Stimulated activated CD4-positive, alpha-beta T cell treated with anti-CD3 and anti-CD28 coated beads, Interleukin-15, amount 100 ng/mL, for 48 hours (primary cell): ENCODE measurements around the gene TBL3.
A peak's percentile ranks its signal among the peaks of the same experiment; 100 is the strongest.

ENCODE experiments used
- DNase-seq, 2 donors: peaks; one replicate each; pipeline ENCODE4 v3.0.0-alpha.2; 2020; ENCODE audit warnings: low read depth in 2 of 2

The TBL3 gene

DNA sequence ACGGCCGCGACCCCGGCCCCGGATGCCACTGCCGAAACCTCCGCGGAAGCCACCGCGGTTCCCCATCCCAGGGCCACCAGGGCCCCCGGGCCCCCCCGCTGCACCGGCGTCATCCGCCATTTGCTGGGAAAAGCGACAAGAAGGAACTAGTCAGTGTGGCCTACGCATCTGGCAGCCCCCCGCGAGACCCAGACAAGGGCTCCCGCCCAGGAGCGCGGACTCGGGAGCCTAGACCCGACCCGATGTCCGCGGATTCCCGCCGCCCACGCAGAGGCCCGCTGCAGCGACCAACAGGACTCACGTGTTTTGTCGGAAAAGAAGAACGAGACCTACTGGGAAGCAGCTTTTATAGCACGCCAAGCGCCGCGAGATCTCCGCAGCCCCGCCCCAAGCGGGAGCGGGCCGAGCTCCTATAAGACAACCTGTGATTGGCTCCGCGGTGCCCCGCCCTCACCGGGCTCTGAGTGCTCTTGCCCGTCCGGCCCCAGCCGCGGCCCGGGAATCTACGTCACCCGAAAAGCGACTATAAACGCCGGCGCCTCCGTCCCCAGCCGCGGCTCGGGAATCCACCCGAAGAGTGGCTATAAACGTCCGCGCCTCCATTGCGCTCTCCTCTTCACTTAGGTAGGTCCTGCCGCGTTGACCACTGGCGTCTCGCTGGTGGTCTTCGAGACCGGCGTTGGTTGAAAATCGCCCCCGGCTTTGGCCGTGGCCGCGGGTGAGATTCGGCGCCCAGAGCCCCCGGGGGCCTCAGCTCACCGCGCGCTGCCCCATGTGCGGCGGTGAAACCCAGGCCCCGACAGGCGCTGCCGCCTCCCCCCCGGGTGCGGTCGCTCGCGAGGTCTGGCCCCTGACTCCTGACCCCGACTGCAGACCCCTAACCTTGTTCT is 7.1 kb upstream of the TBL3 start, which contains the start of gene RPS2:
Gene RPS2, minus strand, starts transcription at position 321 of the 890 bp plus-strand sequence. Its CDS starts 201 bp downstream, at position 120.
- DNase-seq = peak; percentile 97 to 98

DNA sequence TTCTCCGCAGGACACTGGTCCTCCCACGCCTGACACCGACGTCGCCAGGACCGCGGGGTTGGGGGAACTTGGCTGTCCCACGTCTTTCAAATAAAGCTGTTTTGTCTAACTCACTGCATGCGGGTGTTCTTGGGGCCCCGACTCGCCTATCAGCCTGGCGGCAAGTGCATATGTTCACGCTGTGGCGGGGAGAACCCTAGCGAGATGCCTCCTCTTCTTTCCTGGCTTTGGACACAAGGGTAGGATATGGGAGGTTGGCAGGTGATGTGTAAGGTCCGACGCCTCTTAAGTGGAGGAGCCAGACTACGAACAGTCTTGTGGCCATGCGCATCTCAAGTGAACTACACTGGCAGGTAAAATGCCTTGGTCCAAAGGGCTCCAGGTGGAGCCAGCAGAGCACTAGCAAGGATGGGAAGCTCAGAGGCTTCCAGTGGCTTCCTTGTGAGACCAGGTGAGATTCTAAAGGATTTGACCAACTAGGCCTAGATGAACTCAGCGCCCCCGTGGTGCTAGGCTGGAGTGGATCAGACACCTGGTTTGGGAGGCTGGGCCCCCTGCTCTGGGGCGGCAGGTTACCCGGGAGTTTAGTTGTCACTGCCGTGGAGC is 6.4 kb upstream of the TBL3 start:
- no peak for DNase-seq

DNA sequence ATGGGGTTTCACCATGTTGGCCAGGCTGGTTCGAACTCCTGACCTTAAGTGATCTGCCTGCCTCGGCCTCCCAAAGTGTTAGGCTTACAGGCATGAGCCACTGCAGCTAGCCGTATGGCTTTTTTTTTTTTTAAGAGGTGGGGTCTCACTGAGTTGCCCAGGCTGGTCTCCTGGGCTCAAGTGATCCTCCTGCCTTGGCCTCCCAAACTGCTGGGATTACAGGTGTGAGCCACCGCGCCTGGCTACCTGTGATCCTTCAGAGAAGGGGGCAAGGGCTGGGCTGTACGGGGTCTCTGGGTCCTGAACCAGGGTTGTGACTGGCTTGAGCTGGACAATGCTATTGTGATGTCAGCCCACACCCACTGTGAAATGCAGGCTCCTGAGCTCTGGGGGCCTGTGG is 5.4 kb upstream of the TBL3 start, which contains the start of gene RNF151:
Gene RNF151, plus strand, starts transcription at position 397 of the 400 bp plus-strand sequence. CDS start 26 bp downstream, outside the sequence.
- no peak for DNase-seq

DNA sequence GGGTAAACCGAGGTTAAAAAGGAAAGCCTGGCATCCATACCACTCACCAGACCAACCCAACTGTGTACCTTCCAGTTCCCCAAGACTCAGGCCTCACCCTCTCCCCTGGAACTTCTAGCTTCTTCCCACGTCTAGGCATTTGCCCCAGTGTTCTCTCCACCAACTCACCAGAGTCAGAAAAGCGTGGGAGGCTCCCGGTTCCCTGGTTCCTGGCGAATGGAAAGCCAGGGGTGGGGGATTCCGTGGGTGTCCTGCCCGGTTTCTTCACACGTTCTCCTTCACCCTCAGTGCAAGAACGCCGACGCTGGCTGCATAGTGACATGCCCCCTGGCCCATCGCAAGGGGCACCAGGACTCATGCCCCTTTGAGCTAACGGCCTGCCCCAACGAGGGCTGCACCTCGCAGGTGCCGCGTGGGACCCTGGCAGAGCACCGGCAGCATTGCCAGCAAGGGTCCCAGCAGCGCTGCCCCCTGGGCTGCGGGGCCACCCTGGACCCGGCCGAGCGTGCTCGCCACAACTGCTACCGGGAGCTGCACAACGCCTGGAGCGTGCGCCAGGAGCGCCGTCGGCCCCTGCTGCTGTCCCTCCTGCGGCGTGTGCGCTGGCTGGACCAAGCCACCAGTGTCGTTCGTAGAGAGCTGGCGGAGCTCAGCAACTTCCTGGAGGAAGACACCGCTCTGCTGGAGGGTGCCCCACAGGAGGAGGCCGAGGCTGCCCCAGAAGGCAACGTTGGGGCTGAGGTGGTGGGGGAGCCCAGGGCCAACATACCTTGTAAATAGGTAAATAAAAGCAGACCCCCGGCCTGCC is 3.5 kb upstream of the TBL3 start:
- no peak for DNase-seq

DNA sequence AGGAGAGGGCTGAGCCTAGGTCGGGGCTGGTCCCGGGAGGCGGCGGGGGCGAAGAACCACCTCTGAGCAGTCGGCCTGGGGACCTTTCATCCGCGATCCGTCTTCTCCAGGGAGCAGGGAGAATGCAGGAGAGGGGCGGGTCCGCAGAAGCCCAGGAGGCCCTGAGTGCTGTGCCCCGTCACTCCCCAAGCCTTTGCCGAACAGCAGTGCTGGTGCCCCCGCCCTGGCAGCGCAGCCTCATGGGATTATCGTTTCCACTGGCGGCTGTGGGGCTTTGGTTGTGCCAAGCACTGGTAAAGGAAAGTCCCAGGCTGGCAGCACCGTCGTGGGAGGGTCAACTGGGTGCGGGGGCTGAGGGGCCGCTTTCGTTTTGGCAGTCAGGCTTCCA is 631 bp downstream of the TBL3 start:
- no peak for DNase-seq

DNA sequence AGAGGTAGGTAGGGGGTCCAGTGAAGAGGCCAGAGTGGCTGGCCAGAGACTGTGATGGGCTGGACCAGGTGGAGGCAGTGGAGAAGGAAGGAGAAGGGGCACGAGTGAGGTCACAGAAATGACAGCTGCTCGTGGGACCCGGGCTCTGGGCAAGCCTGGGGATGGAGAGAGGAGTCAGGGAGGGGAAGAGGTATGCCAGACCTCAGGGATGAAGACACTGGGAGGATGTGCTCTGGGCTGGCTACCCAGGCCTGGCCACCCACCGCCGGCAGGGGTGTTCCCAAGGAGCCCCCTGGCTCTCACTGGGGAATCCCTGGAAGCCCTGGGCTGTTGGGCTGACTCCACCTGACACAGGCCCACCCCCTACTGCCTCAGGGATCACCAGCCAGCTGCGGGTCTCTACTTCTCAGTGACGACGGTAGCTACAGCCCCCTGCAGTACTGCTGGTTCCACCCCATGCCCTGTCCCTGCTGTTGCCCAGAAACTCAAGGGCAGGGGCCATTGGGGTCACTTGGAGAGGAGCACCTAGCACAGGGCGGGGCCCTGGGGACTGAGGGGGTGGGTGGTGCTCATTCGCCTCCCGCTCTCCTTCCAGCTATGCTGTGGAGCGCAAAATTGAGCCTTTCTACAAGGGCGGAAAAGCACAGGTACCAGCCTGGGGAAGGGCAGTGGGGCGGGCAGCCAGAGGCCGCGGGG is 1.8 kb downstream of the TBL3 start:
- DNase-seq = no peak

DNA sequence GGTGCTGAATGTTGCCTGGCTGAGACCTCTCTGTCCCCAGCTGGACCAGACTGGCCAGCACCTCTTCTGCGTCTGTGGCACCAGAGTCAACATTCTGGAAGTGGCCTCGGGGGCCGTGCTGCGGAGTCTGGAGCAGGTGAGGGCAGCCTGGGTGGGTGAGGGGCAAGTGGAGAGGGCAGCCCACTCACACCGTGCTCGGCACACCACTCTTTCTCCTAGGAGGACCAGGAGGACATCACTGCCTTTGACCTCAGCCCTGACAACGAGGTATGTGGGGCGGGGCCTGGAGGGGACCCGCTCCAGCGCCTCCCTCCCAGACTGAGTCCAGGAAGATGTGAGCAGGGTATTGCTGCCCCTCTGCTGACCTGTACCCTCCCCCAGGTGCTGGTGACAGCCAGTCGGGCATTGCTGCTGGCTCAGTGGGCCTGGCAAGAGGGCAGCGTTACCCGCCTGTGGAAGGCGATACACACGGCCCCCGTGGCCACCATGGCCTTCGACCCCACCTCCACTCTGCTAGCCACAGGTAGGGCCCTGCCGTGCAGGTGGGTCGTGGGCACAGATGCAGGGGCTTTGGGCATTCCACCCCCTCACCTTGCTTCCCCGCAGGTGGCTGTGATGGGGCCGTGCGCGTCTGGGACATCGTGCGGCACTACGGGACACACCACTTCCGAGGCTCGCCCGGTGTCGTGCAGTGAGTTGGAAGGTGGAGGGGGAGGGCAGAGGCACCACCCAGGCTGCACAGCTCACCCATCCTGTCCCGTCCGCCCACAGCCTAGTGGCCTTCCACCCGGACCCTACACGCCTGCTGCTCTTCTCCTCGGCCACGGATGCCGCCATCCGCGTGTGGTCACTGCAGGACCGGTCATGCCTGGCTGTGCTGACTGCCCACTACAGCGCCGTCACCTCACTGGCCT is 2.6 kb downstream of the TBL3 start:
- DNase-seq = no peak

DNA sequence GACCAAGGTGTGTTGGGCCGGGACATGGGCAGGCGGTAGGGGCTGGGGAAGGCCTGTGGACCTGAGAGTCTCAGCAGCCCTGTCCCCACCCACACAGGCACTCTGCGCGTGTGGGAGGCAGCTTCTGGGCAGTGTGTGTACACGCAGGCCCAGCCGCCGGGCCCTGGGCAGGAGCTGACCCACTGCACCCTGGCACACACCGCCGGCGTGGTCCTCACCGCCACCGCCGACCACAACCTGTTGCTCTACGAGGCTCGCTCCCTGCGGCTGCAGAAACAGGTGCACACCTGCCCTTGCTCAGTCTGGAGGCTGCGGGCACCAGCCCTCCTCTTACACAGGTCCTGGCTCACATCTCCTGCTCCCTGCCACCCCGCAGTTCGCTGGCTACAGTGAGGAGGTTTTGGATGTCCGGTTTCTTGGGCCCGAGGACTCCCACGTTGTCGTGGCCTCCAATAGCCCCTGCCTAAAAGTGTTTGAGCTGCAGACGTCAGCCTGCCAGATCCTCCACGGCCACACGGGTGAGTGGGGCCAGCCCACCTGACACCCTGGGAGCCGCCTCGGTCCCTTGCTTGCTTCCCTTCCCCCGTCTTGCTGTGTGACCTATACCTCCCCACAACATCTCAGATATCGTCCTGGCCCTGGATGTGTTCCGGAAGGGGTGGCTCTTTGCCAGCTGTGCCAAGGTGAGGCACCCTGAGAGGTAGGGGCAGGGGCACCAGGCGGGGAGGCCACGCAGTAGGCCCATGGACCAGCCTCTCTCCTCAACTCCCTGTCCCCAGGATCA is 3.8 kb downstream of the TBL3 start:
- DNase-seq = no peak

DNA sequence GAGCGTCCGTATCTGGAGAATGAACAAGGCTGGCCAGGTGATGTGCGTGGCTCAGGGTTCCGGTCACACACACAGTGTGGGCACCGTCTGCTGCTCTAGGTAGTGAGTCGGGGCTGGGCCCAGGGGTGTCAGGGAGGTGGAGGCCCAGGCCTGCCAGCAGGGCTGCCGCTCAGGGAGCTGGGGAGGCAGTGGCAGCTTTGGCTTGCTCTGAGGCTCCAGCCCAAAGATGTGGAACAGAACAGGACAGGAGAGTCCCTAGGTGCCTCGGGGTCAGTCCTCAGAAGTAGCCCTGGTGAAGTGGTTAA is 4.3 kb downstream of the TBL3 start:
- no peak for DNase-seq

DNA sequence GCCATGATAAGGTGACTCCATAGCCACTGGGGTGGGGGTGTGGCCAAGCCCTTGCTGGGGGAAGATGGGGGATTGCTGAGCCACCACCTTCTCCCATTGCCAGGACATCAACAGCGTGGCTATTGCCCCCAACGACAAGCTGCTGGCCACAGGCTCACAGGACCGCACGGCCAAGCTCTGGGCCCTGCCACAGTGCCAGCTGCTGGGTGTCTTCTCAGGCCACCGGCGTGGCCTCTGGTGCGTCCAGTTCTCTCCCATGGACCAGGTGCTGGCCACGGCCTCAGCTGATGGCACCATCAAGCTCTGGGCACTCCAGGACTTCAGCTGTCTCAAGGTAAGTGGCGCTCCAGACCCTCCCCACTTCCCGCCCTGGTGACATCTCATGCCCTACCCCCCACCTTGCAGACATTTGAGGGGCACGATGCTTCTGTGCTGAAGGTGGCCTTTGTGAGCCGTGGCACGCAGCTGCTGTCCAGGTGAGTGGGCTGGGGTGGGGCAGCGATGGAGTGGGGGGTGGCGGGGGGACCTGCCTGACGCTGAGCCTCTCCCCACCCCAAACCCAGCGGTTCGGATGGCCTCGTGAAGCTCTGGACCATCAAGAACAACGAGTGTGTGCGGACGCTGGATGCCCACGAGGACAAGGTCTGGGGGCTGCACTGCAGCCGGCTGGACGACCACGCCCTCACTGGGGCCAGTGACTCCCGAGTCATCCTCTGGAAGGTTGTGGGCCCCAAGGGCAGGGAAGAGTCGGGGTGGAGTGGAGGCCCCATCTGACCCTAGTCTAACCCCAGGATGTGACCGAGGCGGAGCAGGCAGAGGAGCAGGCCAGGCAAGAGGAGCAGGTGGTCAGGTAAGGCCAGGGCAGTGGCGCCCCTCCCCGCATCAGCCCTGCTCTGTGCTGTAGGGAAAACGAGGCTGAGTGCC is 5.4 kb downstream of the TBL3 start:
- no peak for DNase-seq

DNA sequence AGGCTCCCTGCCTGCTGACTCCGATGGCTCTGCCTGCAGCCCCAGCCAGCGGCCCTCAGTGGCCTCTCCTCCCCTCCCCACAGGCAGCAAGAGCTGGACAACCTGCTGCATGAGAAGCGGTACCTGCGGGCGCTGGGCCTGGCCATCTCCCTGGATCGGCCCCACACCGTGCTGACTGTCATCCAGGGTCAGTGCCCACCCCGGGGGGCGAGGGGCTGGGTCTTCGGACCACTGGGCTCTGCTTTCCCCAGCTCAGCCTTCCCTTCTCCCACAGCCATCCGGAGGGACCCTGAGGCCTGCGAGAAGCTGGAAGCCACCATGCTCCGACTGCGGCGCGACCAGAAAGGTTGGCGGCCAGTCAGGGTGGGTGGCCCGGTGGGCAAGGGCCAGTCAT is 6.0 kb downstream of the TBL3 start:
- DNase-seq = no peak

DNA sequence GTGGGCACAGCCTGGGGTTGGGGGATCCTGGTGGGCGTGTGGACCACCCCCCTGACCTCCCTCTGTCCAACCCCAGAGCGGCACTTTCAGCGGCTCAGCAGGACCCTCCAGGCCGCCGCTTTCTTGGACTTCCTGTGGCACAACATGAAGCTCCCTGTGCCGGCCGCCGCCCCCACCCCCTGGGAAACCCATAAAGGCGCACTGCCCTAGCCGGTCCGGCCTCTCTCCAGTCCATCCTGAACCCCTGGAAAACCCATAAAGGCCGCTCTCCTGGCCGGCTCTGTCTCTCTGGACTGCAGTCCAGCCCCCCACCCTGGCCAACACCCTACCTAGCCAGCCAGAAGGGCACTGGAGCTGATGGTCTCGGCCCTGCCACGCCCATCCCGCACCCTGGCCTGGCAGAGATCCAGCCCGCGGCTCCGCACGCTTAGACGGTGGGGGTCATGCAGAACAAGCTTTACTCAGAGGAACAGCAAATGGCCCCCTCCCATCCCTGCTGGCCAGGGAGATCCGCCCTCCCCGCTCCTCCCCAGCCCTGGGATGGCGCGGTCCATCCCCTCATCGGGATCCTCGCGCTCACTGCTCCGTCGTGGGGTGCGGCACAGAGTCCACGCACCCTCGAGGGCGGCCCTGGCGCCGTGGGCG is 6.7 kb downstream of the TBL3 start:
- no peak for DNase-seq

DNA sequence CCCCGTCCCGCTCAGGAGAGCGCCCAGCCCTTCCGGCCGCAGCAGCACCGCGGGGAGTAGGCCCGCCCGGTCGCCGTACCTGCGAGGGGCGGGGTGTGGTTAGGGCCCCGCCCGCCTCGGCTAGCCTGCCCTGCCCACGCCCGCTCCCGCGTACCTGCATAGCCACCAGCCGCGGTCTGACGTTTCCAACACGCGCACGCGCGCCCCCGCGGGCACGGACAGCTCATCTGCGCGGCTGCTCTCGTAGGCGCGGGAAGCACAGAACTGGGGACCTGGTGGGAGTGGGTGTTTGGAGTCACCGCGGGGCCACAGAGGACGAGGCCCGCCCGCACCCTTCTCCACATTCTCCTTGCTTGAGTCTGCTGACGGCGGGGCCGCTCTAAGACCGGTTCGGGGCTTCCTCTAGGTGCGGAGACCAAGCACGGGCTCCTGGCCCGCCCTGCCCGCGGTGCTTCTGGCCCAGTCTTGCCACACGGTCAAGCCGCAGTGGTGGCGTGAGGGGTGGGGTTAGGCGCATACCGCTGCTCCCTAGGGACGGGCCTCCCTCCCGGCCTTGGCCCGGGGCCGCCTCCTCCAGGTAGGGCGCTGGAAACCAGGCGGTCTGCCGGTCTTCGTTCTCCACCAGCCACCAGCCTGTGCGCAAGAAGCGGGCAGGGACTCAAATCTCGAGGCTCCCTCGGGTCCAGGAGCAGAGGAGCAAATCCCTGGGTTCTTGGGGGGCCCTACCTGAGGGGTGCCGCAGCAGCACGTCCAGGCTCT is 7.6 kb downstream of the TBL3 start:
- no peak for DNase-seq

DNA sequence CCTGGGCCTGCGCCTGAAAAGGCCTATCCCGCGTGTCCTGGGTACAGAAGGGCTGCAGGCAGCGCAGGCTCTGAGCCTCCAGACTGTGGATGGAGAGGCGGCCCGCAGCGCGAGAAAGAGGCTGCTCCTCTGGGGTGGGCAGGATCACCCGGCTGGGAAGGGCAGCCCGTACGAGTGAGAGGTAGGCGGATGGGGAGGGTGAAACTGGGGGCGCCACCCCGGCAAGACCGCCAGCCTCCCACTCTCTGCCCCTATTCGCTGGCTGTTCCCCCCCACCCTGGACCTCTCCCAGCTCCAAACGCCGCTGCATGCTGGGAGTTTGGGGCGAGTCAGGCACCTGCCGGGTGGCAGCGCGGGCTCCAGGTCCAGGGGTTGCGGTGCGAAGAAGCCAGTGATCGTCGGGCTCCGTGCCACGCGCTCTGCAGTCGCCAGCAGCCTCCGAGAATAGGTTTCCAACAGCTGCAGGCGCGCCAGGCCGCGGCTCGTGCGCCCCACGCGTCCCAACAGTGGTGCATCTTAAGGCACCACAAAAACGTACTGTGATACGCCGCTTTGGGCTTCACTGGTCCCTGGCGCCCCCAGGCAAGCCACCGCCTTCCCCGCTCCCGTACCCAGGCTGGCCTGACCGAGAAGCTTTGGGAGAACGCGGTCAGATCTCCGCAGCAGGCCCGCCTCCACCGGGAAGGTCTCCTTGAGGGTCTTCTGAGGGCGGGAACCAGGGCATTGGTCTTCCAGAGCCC is 8.3 kb downstream of the TBL3 start:
- DNase-seq = no peak

DNA sequence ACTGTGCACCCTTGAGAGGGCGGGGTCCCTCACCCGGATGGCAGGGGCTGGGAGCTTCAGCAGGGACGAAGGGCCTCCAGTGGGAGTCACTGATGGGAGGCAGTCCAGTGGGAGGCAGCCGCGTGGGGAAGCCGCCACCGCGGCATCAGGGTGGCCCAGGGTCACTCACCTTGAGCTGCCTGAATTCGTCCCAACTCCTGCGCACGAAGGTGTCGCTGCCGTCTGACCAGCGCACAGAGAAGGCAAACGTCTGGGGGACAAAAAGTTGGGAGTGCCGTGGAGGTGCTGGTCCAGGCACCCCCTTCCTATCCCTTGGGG is 8.9 kb downstream of the TBL3 start:
- no peak for DNase-seq

DNA sequence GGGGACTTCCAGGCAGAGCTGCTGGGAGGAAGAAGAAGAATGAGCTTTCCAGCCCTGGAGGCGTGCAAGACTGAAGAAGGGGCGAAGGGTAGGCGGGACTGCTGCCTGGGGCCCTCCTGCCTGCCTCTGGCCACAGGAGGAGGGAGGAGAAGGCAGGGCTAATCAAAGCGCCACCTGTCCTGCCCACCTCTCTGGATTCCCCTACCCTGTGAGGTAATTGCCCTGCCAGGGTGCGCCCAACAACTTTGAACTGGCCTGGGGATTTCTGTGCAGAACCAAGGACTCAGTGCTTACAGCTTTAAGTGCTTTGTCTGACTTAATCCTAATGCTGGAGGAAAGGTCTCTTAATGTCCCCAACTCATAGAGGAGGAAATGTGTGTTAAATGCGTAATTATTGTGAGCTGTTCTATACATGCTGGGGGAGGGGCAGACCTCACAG is 9.6 kb downstream of the TBL3 start, which contains the start of gene NOXO1:
Gene NOXO1, minus strand, starts transcription at position 72 of the 439 bp plus-strand sequence. CDS start 290 bp downstream, outside the sequence.
- DNase-seq = no peak

DNA sequence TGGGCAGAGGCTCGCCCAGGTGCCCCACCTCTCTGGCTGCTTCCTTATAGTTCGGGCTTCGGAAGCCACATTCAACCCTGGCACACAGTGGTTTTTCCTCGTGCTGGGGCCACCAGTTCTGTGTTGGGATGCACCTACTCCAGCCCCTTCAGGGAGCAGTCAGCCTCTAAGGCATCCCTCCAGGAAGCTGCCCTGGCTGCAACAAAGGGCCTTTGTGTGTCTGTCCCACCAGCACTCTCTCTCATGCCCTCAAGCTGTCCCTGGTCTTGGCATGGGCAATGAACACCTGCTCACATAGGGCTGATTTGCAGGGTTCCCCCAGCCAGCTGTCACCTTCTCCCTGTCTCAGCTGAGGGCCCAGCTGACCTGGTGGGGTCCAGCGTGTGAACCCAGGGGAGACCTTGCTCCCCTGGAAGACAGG is 10.2 kb downstream of the TBL3 start:
- DNase-seq = no peak
